ENCODE measurements around the gene SCNN1B.

DNA sequence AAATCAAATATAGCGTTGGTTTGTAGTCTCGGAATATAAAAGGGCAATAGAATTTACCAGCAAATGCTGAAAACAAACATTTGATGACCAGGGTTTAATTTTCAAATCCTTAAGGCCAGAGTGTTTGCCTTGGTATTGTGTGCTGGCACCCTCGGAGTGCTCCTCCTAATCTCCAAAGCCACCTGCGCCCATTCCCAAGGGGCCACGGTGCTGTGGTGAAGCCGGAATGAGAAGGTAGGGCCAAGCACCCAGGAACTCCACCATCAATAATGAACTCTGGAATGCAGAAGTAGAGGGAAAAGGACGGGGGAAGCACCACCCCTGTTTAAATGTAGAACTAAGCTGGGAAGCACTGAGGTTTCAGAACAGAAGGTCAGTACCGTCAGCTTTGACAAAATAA lies 99.0 kb downstream of the SCNN1B start:
- TF ChIP-seq, protein P1, sequence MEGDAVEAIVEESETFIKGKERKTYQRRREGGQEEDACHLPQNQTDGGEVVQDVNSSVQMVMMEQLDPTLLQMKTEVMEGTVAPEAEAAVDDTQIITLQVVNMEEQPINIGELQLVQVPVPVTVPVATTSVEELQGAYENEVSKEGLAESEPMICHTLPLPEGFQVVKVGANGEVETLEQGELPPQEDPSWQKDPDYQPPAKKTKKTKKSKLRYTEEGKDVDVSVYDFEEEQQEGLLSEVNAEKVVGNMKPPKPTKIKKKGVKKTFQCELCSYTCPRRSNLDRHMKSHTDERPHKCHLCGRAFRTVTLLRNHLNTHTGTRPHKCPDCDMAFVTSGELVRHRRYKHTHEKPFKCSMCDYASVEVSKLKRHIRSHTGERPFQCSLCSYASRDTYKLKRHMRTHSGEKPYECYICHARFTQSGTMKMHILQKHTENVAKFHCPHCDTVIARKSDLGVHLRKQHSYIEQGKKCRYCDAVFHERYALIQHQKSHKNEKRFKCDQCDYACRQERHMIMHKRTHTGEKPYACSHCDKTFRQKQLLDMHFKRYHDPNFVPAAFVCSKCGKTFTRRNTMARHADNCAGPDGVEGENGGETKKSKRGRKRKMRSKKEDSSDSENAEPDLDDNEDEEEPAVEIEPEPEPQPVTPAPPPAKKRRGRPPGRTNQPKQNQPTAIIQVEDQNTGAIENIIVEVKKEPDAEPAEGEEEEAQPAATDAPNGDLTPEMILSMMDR (conservative IDR thresholded peaks at IDR 0.05; ENCODE audit: low read depth, low read length), result no peak
- TF ChIP-seq EZH2 (IDR thresholded peaks at IDR 0.05; ENCODE audit: borderline replicate concordance, low read depth, low read length, poor library complexity, severe bottlenecking), result no peak
